C1 segment of cervical spinal cord (tissue), 14 donors: Measurements from ENCODE around the gene EFNB2.

Source experiments
- DNase-seq, 14 donors: peaks; one replicate each; lab custom pipeline; 2025; lab: John Stamatoyannopoulos, UW

Gene EFNB2

GRCh38 chr13:106503730-106504453 is 31.6 kb downstream of the EFNB2 start:
- DNase-seq = no peak

DNA sequence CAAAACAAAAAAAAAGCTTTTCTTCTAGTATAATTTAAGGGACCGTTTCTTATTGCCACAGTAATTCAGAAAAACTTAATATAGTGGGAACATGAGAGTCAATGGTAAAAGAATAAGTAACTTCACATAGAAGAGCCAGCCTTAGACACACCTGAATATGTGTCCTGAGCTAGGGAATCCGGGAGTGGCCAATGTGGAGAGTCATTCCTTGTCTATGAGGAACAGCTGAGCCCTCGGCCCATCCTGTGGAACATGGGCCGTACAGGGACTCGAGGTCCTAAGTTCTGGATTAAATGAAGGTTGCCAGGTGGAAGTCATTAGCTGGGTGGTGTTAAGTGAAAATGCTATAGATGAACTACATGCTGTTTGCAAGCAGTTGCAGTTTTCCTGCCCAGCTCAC is 32.2 kb downstream of the EFNB2 start:
- DNase-seq = no peak

DNA sequence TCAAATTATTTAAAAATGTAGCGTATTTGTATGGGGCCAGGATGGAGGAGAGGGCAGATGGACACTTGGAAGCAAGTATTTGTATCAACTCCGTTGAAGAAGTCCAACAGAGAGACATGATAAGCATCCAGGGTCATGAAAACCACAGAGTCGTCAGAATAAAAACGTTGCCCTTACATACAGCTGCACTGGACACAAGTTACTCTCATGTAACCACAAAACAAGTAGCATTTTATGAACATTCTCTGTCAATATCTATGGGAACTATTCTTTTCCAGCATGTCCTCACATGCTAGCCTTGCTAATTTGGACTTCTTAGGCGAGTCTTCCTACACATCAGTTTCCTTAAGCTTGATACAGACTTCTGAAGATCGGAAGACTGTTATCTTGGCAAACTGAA is 35.0 kb downstream of the EFNB2 start:
- DNase-seq = no peak

GRCh38 chr13:106499896-106500295 is 35.6 kb downstream of the EFNB2 start:
- DNase-seq = peak in 1 of 14 donors; percentile 39

DNA sequence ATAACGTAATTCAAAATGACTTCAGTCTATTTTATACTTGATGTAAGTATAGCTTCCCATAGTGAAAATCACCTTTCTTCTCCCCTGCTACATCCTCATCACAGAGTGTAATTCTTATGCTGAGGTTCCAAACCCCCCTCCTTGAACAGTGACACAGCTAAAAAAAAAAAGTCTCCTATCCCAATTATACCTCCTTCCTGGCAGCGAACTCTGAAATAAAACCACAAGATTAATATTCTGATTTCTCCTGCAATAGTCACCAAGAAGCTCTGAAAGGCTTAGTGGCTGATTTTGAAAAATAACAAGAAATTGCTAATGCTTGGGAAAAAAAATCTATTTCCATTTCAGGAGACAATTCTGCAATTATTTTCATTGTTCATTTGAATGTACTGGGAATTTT is 36.3 kb downstream of the EFNB2 start:
- no peak for DNase-seq

- peak in 3 of 14 donors; percentile 20 to 42 (median 23) for DNase-seq
These were observed 36.9 kb downstream of the EFNB2 start for GRCh38 chr13:106498571-106498970.

- DNase-seq = no peak
These were observed 37.3 kb downstream of the EFNB2 start for GRCh38 chr13:106498158-106498557.

DNA sequence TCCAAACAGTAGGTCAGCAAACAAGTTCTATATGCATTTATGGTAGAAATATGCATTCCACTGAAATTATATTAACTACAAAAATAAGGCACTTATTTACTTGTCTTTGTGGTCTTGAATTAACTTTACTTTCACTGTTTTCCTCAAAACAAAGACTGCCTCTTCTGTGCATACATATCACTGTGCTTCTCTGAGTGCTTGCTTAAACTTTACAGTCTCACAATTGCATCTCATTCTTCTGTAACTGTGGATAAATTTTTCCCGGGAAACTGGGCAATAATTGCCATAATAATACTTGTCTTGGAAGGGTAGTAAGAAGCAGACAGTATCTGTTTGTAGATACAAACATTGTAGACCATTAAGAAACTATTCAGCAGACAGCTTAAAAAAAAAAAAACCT is 38.4 kb downstream of the EFNB2 start:
- DNase-seq = no peak

DNA sequence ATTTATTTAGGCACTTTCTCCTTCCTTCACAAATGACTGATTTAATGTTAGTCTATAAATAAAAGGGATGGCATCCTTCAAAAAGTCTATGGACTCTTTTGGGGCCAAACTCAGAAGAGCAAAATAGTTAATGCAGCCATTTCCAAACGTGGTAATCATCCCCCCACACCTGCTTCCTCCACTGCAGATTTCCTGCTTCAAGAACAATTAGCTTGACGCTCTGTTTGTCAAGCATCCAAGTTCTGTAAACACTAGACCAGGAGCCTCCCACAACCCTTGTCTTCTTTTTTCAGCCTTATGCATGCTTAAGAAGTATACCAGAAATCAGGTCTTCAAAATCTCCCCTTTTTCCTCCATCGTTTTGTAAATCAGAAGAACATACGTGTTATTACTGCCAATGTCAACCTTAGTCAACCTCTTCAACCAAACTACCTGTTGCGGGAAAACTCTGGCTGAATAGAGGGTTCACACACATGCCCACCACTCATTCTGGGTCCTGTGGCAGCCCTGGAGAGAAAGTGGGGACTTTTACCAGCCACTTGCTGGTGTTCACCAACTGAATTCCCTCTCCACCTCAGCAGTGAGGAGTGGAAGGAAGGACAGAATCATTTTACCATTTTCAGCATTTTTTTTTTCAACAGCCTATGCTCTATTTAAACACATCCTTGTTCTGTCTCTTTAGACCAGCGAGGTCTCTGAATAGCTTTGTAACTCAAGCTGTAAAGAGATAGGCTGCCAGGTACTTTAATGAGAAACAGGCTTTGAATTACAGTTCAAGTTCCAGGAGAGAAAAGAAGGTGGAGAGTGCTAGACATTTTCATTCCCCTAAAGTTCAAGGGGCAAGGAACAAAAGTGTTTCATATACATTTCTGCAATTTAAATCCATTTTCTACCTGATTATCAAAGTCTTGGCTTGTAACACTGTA is 39.1 kb downstream of the EFNB2 start:
- DNase-seq = peak in 1 of 14 donors; percentile 26

- no peak for DNase-seq
These were observed 40.5 kb downstream of the EFNB2 start for GRCh38 chr13:106494936-106495335.

DNA sequence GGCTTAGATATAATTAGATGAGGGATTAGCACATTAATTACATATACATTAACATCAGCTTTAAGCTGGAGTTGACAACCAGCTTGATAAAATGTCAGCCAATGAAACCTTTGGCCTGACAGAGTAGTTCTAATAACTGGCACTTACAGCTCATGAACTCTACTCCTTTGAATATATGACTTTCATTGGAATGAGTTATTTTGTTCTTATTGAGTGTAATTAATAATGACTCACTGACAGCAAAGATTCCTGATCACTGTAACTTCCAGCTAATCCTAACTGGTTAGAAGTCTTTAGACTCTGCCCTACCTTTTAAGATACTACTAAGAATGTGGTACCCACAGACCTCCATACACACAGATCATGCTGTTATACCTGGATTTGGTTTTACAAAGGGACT is 41.0 kb downstream of the EFNB2 start:
- DNase-seq = no peak

- peak in 5 of 14 donors; percentile 23 to 34 (median 33) for DNase-seq
These were observed 41.8 kb downstream of the EFNB2 start for GRCh38 chr13:106493533-106494220.

GRCh38 chr13:106492588-106493475 is 42.6 kb downstream of the EFNB2 start:
- DNase-seq = peak in 1 of 14 donors; percentile 33

- peak in 11 of 14 donors; percentile 28 to 71 (median 48) for DNase-seq
These were observed 43.4 kb downstream of the EFNB2 start for GRCh38 chr13:106491928-106492587.

GRCh38 chr13:106491463-106491862 is 44.0 kb downstream of the EFNB2 start:
- peak in 1 of 14 donors; percentile 34 for DNase-seq

- DNase-seq = peak in 1 of 14 donors; percentile 8
These were observed 44.7 kb downstream of the EFNB2 start for GRCh38 chr13:106490569-106491321.

DNA sequence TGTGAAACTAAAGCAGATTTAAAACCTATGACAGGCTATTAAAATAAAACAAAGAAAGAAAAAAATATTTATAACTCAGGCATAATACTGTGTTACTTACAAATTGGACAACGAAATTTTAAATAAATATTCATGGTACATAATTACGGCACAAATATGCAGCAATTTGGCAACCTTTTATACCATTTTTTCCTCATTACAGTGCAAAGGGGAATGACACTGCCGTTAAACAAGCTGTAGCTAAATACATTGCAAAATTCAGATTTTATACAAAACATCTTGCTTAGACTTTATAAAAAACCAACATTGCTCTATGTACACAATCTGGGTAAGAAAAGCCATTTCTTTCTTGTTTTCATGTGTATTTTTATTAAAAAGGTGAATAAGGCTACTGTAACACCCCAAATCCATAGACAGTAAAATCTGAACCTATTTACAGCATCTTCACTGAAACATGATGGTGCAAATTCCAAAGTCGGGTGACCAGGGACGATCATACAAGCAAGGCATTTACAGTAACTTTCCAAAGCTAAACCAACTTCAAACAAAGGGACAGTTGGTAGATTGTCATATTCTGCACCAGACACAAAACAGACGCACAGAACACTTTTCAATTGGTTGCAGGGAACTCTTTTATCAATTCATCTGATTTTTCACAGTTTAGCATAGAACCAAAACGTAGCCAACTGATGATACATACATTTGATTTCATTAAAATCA is 45.5 kb downstream of the EFNB2 start:
- DNase-seq = no peak

- no peak for DNase-seq
These were observed 46.8 kb downstream of the EFNB2 start for GRCh38 chr13:106488686-106489085.

- DNase-seq = no peak
These were observed 47.4 kb downstream of the EFNB2 start for GRCh38 chr13:106488076-106488475.
